ENCODE data around the gene FOS.

DNA sequence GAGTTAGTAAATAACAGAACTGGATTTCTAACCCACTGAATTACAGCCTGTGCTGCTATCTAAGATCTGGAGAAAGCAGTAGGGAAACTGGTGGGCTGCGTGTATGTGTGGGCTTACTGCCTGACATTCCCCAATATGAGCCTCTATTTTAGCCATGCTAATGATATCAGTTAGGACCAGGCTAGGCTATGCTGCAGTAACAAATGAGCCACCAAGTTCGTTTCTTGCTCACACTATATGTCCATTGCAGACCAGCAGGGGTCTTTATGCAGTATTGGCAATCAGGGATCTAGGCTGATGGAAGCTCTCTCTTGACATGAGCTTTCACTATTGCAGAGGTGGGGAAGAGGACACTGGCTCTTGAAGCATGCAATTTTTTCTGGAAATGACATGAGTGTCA is 40.4 kb downstream of the FOS start:
- TF ChIP-seq POLR2A (IDR thresholded peaks at IDR 0.05) = no peak
- TF ChIP-seq, protein P1, sequence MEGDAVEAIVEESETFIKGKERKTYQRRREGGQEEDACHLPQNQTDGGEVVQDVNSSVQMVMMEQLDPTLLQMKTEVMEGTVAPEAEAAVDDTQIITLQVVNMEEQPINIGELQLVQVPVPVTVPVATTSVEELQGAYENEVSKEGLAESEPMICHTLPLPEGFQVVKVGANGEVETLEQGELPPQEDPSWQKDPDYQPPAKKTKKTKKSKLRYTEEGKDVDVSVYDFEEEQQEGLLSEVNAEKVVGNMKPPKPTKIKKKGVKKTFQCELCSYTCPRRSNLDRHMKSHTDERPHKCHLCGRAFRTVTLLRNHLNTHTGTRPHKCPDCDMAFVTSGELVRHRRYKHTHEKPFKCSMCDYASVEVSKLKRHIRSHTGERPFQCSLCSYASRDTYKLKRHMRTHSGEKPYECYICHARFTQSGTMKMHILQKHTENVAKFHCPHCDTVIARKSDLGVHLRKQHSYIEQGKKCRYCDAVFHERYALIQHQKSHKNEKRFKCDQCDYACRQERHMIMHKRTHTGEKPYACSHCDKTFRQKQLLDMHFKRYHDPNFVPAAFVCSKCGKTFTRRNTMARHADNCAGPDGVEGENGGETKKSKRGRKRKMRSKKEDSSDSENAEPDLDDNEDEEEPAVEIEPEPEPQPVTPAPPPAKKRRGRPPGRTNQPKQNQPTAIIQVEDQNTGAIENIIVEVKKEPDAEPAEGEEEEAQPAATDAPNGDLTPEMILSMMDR (IDR thresholded peaks at IDR 0.05) = no peak
